ENCODE data around the gene ASB13. TPM values are rescaled to one million over a fixed set of nuclear protein-coding genes. Genes with fewer than 3 reads are reported as not detected.

ASB13 gene
- total RNA-seq, 2 donors from 2014 or later, result 0.41 to 14.3 TPM

DNA sequence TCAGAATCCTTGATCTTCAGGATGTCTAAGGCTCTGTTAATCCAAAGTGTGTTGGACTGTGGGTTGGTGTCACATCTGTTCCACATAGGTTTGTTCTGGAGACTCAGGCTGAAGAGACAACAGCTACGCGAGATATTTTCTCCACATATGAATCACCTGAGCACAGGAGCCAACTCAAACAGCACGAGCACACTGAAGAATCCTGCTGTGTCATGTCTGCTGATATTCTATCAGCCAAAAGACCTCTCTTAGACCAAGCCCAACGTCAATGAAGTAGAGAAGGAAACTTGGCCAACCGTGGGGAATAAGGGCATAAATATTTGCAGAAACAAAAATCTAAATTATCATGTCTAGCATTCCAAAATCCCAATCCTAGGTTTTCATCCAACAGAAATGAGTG lies 15.5 kb upstream of the ASB13 start:
- Mint-ChIP-seq H3K36me3 (peaks cover 9 to 19% of the 10 kb centered on the region in 2 donors), H3K27ac (no peak overlapping the region), H3K9me3 (no peaks in the 10 kb centered on the region)
- ATAC-seq, result no peak
- no peak for DNase-seq (ENCODE audit: low spot score in 2 of 2)

DNA sequence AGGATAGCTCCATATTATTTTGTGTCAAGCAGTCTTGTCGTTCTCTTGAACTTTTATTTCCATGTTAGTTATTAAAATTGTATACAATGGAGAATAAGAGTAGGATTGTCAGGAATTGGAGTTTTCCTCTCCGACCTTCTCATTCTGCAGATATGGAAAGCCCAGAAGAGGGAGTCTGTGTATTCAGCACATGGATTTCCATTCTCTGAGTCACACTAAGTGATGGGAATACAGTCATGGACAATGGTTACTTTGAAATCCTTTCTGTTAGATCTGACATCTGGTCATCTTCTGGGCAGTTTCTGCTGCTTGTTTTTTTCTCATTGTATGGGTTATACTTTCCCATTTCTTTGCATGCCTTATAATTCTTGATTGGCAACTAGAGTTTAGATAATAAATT lies 13.2 kb upstream of the ASB13 start:
- DNase-seq (ENCODE audit: low spot score in 2 of 2), result no peak
- peaks cover 0 to 6% of the 10 kb centered on the region in 2 donors for H3K9me3 Mint-ChIP-seq
- ATAC-seq, result no peak
- H3K36me3 Mint-ChIP-seq, result peaks cover 2 to 7% of the 10 kb centered on the region in 2 donors
- H3K27ac Mint-ChIP-seq, result no peak overlapping the region

DNA sequence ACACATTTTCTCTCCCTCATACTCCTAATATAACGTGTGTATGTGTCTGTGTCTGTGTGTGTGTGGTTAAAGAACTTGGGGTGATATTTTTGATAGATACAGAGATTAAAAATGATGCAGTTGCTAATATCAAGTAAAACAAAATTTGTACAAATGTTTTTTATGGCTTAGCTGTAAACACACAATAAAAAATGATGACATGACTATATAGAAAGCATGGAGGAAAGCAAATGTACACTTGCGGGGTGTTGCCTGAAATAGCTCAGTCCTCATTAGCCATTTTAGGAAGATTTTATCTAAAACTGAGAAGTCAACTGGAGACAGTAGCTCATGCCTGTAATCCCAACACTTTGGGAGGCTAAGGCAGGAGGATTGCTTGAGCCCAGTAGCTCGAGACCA lies 12.6 kb upstream of the ASB13 start:
- no peak for ATAC-seq
- Mint-ChIP-seq H3K27ac (no peak overlapping the region), H3K9me3 (peaks cover 3 to 11% of the 10 kb centered on the region in 2 donors), H3K36me3 (peaks cover 2 to 7% of the 10 kb centered on the region in 2 donors)
- no peak for DNase-seq (ENCODE audit: low spot score in 2 of 2)

DNA sequence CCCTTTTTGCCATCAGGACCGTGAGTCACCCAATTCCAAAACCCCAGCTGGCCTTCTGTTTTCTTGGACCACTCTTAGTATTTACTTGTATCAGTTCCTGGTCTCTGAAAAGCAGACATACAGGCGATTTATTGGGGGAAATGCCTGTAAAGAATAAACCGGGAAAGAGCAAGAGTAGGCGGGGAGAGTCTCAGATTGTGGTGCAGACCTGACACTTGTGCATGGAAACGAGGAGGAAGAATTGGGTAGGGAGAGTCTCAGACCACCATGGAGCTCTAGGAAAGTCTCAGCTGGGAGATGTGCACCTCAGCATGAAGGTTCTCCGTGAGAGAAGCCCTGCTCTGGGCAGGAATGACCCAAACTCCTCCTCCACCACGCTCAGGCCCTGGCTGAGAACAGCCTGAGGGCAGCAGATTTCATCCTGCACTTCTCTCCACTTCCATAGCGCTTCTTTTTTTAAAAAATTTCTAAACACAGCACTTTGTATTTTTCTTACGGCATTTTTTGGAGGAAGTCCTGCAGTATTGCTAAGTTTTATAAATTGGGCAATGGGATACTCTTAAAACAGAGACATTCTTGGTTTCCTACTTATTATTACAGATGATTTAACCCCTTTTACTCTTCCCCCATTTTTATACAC lies 12.1 kb upstream of the ASB13 start:
- Mint-ChIP-seq H3K36me3 (peaks cover 1 to 7% of the 10 kb centered on the region in 2 donors), H3K9me3 (peaks cover 3 to 11% of the 10 kb centered on the region in 2 donors), H3K27ac (no peak overlapping the region)
- DNase-seq (ENCODE audit: low spot score in 2 of 2) (no peak), ATAC-seq (no peak)

DNA sequence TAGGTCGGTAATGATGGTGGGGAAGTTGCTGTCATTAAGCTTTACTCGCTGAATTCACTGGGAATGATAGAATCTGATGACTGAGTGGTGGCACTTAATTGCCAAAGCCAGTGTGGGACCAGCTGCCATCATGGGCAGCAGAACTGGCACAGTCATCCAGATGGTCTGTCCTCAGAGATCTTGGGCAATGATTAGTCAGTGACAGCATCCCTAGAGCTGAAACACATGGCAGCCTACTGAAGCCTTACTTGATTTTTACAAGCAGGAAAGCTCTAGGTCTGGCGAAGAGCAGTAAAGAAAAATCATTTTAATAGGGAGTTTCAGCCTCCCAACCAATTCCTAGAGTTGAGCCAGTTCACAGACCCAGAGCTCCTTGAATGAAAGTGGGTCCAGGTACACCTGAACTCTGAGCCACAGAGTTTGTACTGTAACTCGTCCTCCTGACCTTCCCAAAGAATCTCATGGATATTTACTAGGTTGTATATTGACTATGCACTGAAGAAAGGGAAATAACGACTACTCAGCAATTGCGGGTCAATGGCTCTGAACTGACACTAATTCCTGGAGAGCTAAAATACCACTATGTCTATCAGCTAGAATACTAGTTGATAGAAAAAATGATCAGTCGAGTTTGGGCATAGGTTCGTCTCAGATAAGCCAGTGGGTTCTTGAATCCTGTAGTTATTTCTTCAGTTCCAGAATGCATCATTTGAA lies 4.4 kb upstream of the ASB13 start:
- peaks cover 7 to 11% of the 10 kb centered on the region in 2 donors for H3K36me3 Mint-ChIP-seq
- no peak for ATAC-seq

DNA sequence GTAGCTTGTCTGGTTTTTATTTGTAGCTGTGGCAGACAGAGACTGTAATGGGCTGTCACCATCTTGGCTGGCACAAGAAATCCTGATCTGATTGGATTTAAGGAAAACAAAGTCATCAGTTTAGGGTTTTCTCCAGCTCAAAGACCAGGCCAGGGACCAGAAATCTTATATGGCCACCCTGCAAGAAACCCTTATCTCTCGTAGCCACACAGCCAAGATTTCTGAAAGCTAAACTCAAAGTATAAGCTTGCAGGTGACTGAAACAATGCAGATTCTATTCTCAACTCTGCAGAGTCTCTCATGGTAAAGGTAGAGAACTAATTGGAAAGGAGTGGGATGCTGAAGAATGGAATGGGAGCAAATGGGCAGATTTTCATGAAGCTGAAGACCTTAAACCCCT lies 3.2 kb upstream of the ASB13 start:
- H3K9me3 Mint-ChIP-seq, result peaks cover 3 to 10% of the 10 kb centered on the region in 2 donors
- ATAC-seq (no peak), DNase-seq (ENCODE audit: low spot score in 2 of 2) (no peak)
- H3K36me3 Mint-ChIP-seq, result peaks cover 5 to 11% of the 10 kb centered on the region in 2 donors
- H3K27ac Mint-ChIP-seq, result no peak overlapping the region

More for the DNA sequence above, 4.4 kb upstream of the ASB13 start:
- peaks cover 3 to 16% of the 10 kb centered on the region in 2 donors for H3K9me3 Mint-ChIP-seq
- no peak overlapping the region for H3K27ac Mint-ChIP-seq
- DNase-seq (ENCODE audit: low spot score in 2 of 2), result no peak

DNA sequence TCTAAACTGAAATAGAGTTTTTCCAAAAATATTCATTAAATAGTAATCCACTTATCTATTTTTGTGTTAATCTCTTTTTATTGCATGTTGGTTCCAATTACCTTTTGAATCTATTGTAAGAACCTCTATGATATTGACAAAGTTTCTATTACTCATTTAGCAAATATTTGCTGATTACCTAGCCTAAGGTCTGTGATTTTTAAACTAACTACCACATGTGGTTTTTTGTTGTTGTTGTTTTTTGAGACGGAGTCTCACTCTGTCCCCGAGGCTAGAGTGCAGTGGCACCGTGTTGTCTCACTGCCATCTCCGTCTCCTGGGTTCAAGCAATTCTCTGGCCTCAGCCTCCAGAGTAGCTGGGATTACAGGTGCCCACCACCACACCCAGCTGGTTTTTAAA lies 2.0 kb upstream of the ASB13 start:
- no peak for DNase-seq (ENCODE audit: low spot score in 2 of 2)
- Mint-ChIP-seq H3K36me3 (peaks cover 0 to 9% of the 10 kb centered on the region in 2 donors), H3K27ac (no peak overlapping the region), H3K9me3 (peaks cover 0 to 5% of the 10 kb centered on the region in 2 donors)
- ATAC-seq, result no peak

DNA sequence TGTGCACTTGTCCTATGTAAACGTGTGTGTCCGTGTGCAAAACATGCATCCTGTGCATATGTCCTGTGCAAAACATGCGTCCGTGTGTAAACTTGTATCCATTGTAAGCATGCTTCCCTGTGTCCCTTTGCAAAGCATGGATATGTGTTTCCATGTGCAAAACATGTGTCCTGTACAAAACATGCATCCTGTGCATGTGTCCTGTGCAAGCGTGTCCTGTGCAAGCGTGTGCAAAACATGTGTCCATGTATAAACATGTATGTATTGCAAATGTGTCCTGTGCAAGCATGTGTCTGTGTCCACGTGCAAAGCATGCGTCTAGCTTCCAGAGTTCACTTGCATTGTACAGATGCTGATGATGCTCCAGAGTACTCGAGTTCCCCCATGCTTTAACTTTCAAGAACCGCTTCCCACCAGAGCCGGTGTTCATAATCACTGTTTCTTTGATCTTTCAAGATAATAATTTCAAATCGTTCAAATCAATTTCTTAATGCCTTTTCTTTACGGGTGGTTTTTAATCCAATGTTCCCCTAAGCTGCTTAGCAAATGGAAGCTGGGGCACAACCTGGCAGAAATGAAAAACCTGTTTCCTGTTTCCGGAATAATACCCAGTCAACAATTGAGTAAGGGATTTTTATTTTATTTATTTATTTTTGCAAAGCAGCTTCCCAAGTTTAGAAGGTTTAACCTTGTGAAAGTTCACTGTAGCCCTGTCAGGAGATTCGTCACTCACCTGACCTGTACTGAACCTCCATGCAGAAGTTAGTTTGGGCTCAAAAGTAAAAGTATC lies 641 bp upstream of the ASB13 start:
- DNase-seq (ENCODE audit: low spot score in 2 of 2), result no peak
- peaks cover 0 to 6% of the 10 kb centered on the region in 2 donors for H3K36me3 Mint-ChIP-seq
- no peak overlapping the region for H3K27ac Mint-ChIP-seq
- no peak for ATAC-seq
- H3K9me3 Mint-ChIP-seq, result no peaks in the 10 kb centered on the region

DNA sequence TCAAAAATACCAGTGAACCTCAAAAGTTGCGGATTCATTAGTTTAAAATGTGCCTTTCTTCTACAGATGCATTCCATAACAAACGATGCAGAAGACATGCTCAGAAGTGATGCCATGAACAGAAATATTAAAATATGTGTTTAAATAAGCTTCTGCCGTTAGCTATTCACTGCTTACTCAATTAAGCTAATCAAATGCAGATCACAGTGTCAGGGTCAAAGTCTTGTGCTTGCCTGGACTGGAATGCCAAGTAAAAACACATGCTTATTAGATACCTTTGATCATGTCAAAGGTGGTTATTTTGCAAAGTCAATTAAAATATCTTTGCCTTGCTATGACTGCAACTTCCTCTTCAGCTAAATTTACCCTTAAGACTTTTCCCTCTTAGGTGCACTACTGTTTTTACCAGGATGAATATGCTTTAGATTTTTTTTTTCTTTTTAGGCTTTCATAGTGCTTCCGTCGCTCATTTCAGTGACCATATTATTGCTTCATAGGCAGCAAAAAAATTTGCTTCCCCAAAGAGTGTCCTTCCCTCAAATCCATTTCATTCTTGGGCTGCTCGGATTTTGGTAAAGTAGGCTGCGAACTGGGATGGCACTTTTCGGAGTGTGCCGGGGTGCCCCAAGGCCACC lies 905 bp downstream of the ASB13 start:
- no peak overlapping the region for H3K27ac Mint-ChIP-seq
- peak; percentile 12 to 17 for ATAC-seq
- peaks cover 0 to 6% of the 10 kb centered on the region in 2 donors for H3K36me3 Mint-ChIP-seq

DNA sequence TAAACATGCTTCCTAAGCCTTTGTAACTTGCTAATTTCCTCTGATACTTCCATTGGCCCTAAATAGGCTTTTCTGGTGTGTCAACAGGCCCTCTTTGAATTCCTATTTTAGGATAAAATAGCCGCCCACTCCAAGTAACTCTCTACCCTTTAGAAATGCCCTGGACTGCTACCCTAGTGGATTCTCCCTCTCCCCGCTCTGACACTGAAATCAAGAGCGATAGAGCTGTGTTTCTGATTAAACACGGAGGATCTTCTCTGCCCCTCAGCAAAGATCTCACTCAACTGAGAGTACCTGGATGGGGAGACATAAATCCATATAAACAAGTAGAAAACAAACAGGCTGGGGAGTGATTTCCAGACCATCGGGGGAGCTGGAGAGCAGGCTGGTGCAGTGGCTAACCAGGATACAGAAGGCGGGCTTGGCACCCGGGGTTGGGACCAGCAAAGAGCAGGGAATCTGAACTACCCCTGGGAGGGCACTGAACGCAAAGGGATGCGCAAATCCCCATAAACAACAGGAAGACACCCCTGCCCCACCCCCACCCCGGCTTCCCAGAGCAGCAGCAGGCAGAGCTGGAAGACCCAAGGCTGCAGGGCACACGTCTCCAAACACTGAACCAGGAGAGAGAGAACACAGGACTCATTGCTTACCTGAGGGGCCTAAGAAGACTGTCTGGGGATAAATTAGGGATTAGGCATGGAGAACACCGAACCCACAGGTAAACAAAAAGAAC lies 2.5 kb downstream of the ASB13 start:
- H3K36me3 Mint-ChIP-seq, result peaks cover 0 to 6% of the 10 kb centered on the region in 2 donors
- H3K27ac Mint-ChIP-seq, result no peak overlapping the region
- H3K9me3 Mint-ChIP-seq, result no peaks in the 10 kb centered on the region
- DNase-seq (ENCODE audit: low spot score in 2 of 2) (no peak), ATAC-seq (no peak)

More for the DNA sequence above, 905 bp downstream of the ASB13 start:
- no peak for DNase-seq (ENCODE audit: low spot score in 2 of 2)
- H3K9me3 Mint-ChIP-seq, result no peaks in the 10 kb centered on the region

DNA sequence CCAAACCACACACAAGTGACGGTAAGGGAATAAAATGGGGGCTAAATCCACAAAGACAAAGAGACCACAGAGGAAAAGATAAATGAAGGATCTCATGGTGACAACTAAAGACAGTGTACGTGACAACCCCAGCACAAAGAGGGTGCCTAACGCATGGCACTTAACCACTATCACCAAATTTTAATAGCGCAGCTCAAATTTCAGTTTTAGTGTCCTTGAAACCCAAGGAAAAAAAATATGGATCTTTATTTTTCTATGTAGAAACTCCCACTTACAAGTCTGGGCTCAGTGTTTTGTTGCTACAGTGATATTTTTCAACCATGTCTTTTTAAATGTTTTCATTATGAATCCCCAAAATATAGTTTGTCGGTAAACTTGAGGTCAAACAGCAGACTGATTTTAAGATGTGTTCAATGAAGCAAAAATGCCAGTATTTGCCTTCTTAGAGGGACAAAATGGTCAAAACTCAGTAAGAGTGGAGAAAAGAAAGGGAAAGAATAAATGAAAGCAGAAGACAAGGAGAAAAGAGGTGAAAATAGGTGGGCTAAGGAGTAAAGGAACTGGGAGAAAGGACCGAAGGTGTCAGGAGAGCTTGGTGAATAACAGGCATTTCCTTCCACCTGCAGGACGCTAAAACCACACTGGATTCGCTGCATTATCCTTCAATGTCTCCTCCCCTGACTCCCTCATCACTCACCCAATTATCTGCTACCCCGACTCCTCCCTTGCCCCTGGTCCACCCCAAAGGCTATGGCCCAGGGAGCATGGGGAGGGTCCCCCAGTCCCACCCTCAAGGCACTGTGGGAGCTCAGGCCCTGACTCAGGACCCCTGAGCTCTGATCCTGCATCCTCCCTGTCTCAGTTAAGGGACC lies 3.5 kb downstream of the ASB13 start:
- peaks cover 0 to 6% of the 10 kb centered on the region in 2 donors for H3K36me3 Mint-ChIP-seq
- ATAC-seq (no peak), DNase-seq (ENCODE audit: low spot score in 2 of 2) (no peak)
- no peak overlapping the region for H3K27ac Mint-ChIP-seq
- H3K9me3 Mint-ChIP-seq, result no peaks in the 10 kb centered on the region

DNA sequence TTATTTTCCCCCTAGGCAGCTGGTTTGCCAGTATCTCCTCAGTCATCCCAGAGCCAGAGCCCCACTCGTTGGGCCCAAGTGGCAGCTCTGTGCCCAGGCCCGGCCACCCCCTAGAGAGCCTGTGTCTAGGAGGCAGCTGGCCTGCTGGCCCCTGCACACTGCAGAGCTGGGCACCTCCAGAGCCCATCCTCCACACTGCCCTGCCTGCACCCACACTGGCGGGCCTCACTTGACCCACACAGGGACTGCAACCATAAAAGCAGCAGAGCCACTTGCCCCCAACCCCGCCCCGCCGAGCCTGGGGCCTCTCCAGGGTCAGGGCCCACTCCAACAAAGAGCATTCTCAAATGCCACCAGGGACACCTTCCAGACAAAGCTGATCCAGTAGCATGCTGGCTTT lies 5.4 kb downstream of the ASB13 start:
- Mint-ChIP-seq H3K36me3 (no peaks in the 10 kb centered on the region), H3K27ac (peak overlapping the region in 1 of 2 donors; percentile 68), H3K9me3 (no peaks in the 10 kb centered on the region)
- DNase-seq (ENCODE audit: low spot score in 2 of 2) (no peak), ATAC-seq (no peak)

DNA sequence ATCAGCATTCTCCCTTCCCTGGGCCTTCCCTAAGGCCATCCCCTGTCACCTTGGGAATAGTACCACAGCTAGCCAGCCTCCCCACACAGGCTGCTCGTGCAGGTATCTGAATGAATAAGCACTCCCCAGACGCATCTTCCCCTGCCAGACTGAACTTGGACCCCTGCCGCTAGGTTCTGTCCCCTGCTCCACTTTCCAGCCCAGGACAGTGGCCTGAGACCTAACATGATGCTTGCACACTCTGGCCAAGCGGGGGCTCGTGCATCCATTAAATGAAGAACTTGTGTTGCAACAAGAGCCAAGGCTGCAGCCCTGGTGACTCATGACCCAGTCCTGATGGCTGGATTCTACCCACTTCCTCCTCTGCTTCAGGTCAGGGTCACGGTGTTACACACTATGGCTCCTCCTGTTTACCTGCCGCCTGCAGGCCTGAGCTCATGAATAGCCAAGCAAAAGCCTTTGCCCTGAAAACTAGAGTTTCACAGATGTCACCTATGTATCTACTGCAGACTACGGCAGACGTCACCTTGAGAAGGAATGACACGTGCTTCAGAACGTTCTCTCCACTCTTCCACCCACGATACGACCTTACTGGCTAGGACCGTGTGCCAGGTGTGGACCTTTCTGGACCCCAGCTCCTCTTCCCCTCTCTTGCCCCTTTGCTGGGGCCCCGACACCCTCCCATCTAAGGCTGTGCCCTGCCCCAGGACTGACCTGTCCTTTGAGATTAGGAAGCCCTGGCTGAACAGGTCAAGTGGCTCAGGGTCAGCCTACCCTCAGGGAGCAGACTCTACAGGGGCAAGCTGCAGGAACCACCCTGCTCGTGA lies 6.5 kb downstream of the ASB13 start:
- no peaks in the 10 kb centered on the region for H3K9me3 Mint-ChIP-seq
- peak overlapping the region; percentile 38 to 68 for H3K27ac Mint-ChIP-seq
- DNase-seq (ENCODE audit: low spot score in 2 of 2), result no peak
- ATAC-seq, result peak; percentile 65 to 78
- H3K36me3 Mint-ChIP-seq, result no peaks in the 10 kb centered on the region

DNA sequence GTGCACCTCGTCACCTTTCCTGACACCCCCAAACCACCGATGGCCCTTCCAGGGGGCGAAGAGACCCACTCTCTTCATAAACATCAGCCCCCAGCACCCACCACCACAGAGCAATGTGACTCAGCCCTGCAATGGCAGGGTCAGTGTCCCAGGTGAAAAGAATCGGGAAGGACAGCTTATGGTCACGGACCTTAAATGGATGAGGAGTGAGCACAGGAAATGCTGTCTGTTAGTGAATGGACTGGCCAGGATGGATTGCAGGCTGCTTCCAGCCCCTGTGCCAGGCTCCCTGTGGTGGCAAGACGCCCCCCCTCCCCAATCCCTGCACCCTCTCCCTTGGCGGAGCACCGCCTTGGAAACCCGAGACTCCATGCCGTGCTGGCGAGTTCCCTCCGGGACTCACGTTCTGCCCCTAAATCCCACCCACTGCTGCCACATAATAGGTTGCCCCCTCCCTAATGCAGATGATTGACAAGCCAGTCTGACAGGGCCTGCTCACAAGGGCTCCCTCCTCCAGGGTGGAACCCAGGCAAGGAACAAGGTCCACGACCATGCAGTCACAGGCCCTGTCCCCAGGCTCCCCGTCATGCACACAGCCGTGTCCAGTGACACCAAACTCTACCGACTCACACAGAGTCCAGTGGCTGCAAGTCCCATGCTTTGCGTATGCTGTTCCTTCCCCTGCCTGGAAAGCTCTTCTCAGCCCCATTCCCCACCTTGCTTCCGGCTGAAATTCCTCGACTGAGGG lies 7.3 kb downstream of the ASB13 start:
- Mint-ChIP-seq H3K36me3 (no peaks in the 10 kb centered on the region), H3K27ac (no peak overlapping the region), H3K9me3 (no peaks in the 10 kb centered on the region)
- ATAC-seq (no peak), DNase-seq (ENCODE audit: low spot score in 2 of 2) (no peak)
